ENCODE data around the gene HIGD1C.

Gene HIGD1C

GRCh38 chr12:50988051-50988450 lies 35.7 kb downstream of the HIGD1C start:
- Histone ChIP-seq H3K36me3 (ENCODE audit: control insufficient read depth, insufficient read depth, low read length) (peaks cover 11% of the 10 kb centered on the region), H3K4me3 (replicated peaks; ENCODE audit: low read depth, low read length) (no peak overlapping the region), H3K27me3 (replicated peaks; ENCODE audit: control insufficient read depth, insufficient read depth, low read length) (no peaks in the 10 kb centered on the region)
- DNase-seq (ENCODE audit: extremely low read depth, insufficient read length) = no peak
- no peak for TF ChIP-seq CTCF (IDR thresholded peaks at IDR 0.05; ENCODE audit: insufficient read depth, low read length, poor library complexity, severe bottlenecking)

- no peaks in the 10 kb centered on the region for H3K27me3 ChIP-seq (replicated peaks; ENCODE audit: control insufficient read depth, insufficient read depth, low read length)
- DNase-seq (ENCODE audit: extremely low read depth, insufficient read length) = no peak
- H3K4me3 ChIP-seq (replicated peaks; ENCODE audit: low read depth, low read length) = no peak overlapping the region
- no peak for TF ChIP-seq CTCF (IDR thresholded peaks at IDR 0.05; ENCODE audit: insufficient read depth, low read length, poor library complexity, severe bottlenecking)
- H3K36me3 ChIP-seq (ENCODE audit: control insufficient read depth, insufficient read depth, low read length) = peaks cover 11% of the 10 kb centered on the region
Measured at GRCh38 chr12:50988871-50989270, 36.5 kb downstream of the HIGD1C start.

- H3K36me3 ChIP-seq (ENCODE audit: control insufficient read depth, insufficient read depth, low read length) = peaks cover 12% of the 10 kb centered on the region
- no peak for TF ChIP-seq CTCF (IDR thresholded peaks at IDR 0.05; ENCODE audit: insufficient read depth, low read length, poor library complexity, severe bottlenecking)
- DNase-seq (ENCODE audit: extremely low read depth, insufficient read length) = no peak
- no peak overlapping the region for H3K4me3 ChIP-seq (replicated peaks; ENCODE audit: low read depth, low read length)
- no peaks in the 10 kb centered on the region for H3K27me3 ChIP-seq (replicated peaks; ENCODE audit: control insufficient read depth, insufficient read depth, low read length)
Measured at GRCh38 chr12:50990147-50990727, 37.9 kb downstream of the HIGD1C start.

GRCh38 chr12:50990791-50991190 lies 38.4 kb downstream of the HIGD1C start:
- no peaks in the 10 kb centered on the region for H3K27me3 ChIP-seq (replicated peaks; ENCODE audit: control insufficient read depth, insufficient read depth, low read length)
- TF ChIP-seq CTCF (IDR thresholded peaks at IDR 0.05; ENCODE audit: insufficient read depth, low read length, poor library complexity, severe bottlenecking) = no peak
- DNase-seq (ENCODE audit: extremely low read depth, insufficient read length) = no peak
- no peak overlapping the region for H3K4me3 ChIP-seq (replicated peaks; ENCODE audit: low read depth, low read length)
- H3K36me3 ChIP-seq (ENCODE audit: control insufficient read depth, insufficient read depth, low read length) = peaks cover 12% of the 10 kb centered on the region

GRCh38 chr12:50991291-50991690 lies 38.9 kb downstream of the HIGD1C start:
- TF ChIP-seq CTCF (IDR thresholded peaks at IDR 0.05; ENCODE audit: insufficient read depth, low read length, poor library complexity, severe bottlenecking) = no peak
- no peaks in the 10 kb centered on the region for H3K27me3 ChIP-seq (replicated peaks; ENCODE audit: control insufficient read depth, insufficient read depth, low read length)
- no peak overlapping the region for H3K4me3 ChIP-seq (replicated peaks; ENCODE audit: low read depth, low read length)
- no peak for DNase-seq (ENCODE audit: extremely low read depth, insufficient read length)
- H3K36me3 ChIP-seq (ENCODE audit: control insufficient read depth, insufficient read depth, low read length) = peaks cover 12% of the 10 kb centered on the region

- no peak for DNase-seq (ENCODE audit: extremely low read depth, insufficient read length)
- no peaks in the 10 kb centered on the region for H3K27me3 ChIP-seq (replicated peaks; ENCODE audit: control insufficient read depth, insufficient read depth, low read length)
- no peak for TF ChIP-seq CTCF (IDR thresholded peaks at IDR 0.05; ENCODE audit: insufficient read depth, low read length, poor library complexity, severe bottlenecking)
- H3K36me3 ChIP-seq (ENCODE audit: control insufficient read depth, insufficient read depth, low read length) = peaks cover 12% of the 10 kb centered on the region
- no peak overlapping the region for H3K4me3 ChIP-seq (replicated peaks; ENCODE audit: low read depth, low read length)
Measured at GRCh38 chr12:50992819-50993218, 40.5 kb downstream of the HIGD1C start.
